Suppressor macrophage treated with lipopolysaccharide for 4 hours (primary cell): ENCODE data around the gene PHTF2.

ENCODE experiments used
- DNase-seq: peaks from one replicate; pipeline ENCODE4 v3.0.0-alpha.2; 2020

Gene PHTF2

DNA sequence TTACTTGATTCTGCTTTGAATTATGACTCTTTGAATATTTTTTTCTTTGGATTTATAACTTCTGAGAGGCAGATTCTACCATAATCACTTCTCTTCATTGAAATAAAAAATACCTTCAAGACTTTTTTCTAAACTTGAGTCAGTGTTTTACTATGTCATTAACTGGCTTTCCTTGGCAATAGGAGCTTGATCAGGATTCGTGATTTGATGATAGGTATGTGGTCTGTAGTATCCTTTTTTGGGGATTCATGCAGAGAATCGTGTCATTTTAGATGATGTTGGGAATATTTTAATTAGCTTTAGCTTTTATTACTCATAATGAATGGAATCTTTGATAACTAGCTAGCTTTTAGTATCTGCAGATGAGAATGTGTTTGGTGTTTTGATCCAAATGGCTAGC is 83.3 kb downstream of the PHTF2 start:
- DNase-seq, result no peak

DNA sequence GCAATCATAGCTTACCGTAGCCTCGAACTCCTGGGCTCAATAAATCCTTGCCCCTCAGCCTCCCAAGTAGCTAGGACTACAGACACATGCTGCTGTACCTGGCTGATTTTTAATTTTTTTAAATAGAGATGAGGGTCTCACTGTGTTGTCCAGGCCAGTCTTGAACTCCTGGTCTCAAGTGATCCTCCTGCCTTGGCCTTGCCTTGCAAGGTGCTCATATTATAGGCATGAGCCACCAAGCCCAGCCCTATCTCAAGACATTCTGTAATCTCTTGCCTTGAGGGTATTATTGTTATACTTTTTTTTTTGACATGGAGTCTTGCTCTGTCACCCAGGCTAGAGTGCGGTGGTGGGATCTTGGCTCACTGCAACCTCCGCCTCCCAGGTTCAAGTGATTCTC is 86.6 kb downstream of the PHTF2 start:
- DNase-seq, result no peak

DNA sequence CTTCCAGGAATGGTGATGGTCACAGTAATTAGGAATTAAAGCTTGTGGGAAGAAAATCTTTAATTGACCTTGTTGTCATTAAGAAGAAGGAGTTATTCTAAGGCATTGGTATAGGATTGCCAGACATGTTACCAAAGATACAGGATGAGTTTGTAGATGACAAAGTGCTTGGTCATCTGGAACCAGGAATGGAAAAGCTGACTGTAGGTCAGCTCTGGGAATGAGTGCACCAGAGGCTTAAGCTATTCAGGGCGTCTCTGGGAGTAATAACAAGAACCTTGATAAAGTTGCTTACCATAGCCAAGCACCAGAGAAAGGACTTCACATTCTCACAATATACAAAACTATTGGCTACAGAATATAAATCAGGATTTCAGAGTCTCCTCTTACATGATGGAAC is 89.0 kb downstream of the PHTF2 start:
- no peak for DNase-seq

DNA sequence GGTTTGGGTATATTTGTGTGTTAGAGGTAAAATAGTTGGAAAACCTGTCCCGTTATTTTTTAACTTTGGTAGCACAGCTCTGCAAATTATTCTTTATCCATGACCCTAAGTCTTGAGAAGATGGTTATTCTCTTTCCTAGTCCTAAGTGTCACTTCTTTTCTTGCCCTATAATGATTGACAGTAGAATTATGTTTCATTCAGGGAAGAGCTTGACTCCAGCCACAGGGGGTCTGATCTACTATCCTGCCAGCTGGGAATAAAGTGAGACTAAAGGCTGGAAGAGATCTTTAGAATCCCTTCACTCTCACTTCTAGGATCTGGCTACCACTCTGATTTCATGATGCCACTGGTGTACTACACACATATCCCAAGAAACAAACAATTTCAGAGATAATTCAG is 90.4 kb downstream of the PHTF2 start:
- no peak for DNase-seq

DNA sequence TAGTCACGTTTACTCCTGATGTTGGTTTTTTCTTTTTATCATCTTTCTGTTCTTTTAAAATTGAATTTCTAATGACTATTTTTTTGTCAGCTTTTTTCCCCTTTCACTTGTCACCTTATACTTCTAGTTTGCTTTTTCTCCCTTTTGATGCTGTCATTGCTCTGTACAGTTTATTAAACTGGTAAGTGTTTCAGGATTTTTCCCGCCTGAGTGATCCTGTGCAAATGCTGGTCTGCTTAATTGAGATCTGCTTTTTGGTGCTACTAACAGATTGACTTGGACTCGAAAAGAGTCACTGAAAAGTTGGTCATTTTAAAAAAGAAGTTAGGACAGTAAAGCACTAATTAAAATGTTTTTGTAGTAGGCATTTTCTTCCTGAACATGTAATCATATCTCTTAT is 95.2 kb downstream of the PHTF2 start:
- DNase-seq, result no peak

DNA sequence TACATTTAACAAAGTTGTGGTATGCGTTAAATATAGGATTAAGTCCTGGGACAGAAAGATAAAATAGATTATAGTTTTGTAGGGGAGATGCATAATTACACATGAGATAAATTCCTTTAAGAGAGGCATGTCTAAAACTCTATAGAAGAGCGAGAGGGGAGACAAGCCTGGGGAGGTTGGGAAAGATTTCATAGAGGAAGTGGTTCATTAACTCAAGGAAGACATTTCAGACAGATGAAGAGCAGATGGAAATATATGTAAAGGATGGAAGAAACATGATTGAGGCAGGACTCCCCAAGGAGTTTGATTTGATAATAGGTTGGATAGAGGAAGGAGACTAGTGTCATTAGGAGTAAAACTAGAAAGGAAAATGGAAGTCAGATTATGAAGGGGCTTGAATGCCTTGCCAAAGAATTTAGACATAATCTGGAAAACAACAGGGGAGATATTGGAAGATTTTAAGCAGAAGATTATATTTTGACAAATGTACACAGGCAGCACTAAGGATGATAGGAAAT is 96.1 kb downstream of the PHTF2 start:
- DNase-seq, result no peak

DNA sequence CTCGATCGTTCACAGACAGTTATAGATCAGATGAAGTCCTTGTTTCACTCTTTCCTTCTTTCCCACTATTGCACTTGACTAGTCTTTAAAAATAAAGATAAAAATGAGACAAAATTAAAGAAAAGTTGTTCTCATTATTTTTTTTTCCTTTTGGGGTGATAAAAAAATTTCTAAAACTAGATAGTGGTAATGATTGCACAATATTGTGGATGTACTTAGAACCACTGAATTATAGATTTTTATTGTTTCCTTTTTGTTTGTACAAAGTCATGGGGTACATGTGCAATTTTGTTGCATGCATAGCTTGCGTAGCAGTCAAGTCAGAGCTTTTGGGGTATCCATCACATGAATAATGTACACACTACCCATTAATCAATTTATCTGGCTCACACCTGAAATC is 97.3 kb downstream of the PHTF2 start:
- no peak for DNase-seq

DNA sequence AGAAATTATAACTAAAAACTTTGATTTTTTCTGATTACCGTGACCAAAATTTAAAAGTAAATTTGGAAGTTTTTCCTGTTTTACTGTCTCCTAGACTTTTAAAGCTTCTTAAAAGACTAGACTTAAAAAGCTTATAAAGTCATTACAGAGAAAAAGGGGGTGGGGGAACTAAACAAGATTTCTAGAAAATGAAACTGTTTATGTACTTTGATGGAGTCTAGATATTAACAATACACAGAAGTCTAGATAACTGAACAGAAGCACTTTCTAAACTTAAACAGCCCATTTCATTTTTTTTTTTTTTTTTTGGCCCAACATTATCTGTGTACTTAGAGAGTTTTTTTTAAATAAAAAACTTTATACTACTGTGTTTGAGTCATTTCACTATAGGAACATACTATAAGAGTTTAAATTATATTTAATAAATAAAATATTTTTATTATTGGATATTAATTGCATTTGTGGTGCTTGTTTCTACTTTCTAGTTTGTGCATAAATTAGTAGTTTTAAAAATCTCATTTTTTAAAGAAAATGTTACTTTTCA is 98.5 kb downstream of the PHTF2 start:
- DNase-seq, result no peak

DNA sequence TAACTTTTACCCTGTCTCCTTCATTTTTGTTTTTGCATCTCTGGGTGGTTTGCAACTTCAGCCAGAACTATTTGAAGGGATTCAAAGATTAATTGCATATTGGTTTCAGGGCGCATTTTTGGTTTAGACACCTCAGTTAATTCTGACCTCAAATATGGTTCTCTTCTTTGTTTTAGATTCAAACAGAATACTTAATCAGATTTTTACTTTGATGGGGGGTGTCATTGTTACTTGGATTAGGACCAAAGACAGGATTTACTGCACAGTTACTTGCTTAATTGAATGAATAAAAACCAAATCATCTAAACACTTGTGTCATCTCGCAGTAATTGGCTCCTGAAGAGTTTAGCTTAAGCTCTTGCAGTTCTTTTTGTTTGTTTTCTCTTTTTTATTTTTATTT is 100.9 kb downstream of the PHTF2 start:
- no peak for DNase-seq

DNA sequence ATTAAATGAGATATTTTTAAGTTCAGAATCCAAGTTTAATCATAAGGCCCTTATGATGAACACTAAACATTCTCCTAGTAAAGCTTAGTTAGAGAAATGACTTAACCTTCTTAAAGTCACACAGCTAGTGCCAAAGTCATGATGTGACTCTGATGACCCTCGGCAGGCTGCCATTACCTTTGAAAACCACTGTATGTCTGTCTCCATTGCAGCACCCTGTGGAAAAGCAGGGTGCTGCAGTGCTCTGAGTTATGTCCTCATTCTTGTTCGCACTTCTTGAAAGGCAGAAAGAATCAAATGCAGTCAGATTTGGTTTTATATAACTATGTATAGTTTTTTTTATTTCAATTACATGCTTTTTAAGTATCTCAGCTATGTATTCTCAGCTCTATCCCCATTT is 105.0 kb downstream of the PHTF2 start:
- DNase-seq, result peak; percentile 20

DNA sequence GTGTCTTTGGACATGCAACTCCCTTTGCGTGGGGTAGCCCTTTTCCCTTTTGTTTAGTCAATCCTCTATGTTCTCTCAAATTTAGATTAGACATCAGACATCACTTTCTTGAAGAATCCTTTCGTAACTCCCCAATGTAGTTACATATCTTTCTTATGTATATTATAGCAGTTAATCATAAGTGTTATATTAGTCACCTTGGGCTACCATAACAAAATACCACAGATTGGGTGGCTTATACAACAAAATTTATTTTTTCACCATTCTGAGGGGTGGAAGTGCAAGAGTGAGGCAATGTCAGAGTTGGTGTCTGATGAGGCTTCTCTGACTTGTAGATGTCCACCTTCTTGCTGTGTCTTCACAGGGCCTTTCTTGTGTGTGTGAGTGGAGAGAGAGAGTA is 105.7 kb downstream of the PHTF2 start:
- peak; percentile 6 for DNase-seq

DNA sequence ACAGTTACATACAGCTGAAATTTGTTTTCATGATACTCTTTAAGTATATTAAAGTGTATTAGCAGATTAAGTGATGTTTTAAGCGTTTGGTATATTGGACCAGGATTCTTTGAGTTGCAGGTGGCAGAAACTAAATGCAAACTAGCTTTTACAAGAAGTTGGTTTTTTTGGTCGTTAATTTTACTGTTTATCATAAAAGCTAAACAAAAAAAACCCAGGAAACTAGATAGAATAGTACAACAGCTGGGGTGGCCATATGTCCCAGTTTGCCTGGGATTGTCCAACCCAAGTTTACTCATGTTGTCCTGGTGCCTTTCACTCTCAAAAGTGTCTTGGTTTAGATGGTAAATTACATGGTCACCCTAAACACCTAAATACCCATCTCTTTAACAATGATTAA is 108.7 kb downstream of the PHTF2 start:
- DNase-seq, result no peak

DNA sequence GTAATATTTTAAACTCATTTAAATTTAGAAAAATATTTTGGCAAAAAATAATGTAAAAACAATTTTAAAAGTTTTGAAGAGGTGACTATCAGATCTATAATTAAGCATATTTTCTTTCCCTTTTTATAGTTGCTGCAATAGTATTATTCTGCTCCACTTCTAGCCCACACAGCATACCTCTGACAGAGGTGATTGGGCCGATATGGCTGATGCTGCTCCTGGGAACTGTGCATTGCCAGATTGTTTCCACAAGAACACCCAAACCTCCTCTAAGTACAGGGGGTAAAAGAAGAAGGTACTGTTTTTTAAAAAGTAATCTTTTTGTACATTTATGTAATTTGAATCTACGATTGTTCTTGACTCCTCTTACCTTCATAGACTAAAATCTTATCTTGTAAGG is 110.1 kb downstream of the PHTF2 start:
- DNase-seq, result no peak

DNA sequence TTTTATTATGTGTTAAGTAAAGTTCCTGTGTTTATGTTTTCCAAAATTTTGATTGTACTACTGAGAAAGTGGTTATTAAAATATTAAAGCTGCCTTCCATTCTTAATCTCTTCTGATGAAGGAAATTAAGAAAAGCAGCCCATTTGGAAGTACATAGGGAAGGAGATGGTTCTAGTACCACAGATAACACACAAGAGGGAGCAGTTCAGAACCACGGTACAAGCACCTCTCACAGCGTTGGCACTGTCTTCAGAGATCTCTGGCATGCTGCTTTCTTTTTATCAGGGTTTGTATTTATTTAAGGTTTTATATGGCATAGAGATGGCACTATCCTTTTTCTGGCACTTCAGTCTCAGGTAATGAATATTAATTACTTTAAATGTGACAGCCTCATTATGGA is 111.6 kb downstream of the PHTF2 start:
- DNase-seq, result no peak

DNA sequence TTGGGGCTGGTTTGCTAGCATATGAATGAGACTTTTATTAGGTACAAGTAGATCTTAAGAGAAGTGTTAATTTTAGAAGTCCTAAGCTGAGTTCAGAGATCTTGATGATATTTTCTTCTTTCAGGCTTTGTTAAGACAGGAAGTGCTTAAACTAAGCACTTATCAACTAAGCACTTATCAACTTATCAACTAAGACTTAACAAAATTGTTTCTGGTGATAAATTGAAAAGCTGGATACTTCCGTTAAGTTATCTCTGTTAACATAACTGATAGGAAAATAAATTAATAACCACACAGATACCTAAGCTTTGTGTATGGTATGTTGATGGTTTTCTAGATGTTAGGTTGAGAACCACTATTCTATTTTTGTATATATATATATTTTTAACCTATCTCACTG is 113.7 kb downstream of the PHTF2 start:
- DNase-seq, result no peak

DNA sequence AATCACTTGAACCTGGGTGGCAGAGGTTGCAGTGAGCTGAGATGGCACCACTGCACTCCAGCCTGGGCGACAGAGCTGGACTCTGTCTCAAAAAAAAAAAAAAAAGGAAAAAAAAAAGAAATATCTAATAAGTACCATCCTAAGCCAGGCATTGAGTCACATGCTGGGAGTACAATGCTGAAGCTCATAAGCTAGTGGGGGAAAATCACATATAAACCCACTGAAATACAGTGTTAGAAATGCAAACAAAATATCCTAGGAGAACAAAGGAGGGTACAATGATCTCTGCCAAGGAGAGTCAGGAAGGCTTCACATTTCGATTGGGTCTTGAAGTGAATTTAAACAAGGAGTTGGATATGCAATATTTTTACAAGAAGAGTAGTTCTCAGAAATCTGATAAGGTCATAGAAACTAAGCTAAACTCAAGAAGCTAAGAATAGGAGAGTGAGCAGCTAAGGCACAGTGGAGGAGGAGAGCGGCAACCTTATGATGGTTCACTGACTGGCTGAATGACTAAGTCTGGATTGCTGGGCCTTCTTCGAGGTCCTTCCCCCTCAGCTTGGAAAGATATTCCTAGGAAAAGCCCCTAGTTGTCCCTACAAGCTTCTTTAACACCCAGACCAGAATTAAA is 115.5 kb downstream of the PHTF2 start:
- DNase-seq, result no peak

DNA sequence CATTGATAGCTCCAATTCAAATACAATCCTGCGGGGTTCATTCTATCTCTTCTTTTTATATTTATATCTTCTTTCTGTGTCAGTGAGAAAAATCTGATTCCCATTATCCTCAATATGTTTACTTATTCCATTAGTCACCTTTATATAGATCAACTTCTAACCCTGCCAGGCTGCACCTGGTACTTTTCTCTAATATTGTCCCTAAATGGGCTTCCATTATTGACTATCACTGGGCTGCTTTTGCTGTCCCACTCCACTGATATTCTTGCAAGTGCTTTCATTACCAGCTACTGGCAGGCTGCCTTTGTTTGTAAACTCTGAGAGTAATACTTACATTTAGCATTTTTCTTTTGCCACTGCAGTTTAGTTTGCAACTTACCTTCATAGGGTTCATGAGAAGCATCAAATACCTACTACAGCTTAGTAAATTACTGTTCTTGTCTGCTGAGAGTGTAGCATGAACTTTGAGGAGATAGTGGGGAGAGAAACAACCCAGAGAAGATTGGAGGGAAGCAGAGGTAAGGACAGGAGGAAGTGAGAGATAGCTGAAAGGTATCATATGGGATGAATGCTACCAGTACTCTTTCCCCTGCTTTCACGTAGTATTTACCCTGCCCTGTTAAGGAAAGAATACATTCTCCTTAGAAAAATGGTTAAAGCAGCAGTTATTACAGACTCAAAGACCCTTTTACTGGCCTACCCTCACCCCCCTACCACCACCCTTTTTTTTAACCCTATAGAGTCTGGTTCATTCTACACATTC is 119.1 kb downstream of the PHTF2 start:
- DNase-seq, result no peak

DNA sequence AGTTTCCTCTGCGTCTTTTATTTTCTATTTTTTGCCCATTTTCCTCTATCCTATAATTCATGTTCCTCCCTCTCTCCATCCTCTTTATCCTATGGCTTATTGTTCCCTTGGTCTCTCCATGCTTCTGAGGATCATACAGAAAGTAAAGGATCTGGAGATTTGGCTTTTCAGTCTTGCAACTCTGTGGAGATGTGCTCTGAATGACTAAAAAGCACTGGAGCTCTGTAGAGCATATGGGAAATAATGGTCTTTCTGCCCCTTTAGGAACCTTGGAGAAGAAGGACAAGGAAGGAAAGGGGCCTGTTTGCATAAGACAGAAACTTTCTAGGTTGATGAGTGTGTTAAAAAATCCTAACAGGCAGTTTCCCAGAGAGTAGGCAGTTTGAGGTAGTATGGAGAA is 120.1 kb downstream of the PHTF2 start:
- DNase-seq, result no peak

DNA sequence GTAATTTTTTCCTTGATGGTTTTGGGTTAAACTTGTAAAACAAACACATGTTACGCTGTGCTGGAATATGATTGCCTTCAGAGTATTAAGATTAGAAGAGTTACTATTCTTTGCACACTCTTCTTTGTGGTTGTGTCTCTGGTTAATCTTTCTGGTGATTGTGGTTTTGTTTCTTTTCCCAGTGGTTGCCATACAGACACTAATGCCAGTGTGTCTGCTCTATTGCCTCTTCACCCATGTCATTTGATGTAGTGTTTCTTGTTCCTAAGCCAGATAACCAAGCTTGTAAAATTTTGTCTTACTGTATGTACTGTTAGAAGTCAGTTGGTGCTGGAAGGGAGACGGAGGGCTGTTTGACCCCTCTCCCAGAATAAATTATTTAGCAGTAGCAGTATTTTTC is 124.8 kb downstream of the PHTF2 start:
- no peak for DNase-seq

DNA sequence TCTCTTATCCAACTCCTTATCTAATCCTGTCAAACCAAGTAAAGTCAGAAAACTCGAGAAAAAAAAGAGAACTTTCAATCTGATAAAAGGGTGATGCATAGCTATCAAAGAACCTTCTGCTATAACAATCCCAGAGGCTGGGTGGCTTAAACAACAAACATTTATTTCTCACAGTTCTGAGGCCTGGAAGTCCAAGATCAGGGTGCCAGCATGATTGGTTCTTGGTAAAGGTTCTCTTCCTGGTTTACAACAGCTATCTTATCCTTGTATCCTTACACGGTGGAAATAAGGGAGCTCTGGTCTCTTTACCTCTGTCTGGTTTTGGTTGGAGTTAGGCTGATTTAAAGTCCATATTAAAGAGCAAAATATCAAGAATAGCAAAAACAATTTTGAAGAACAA is 131.9 kb downstream of the PHTF2 start:
- no peak for DNase-seq

DNA sequence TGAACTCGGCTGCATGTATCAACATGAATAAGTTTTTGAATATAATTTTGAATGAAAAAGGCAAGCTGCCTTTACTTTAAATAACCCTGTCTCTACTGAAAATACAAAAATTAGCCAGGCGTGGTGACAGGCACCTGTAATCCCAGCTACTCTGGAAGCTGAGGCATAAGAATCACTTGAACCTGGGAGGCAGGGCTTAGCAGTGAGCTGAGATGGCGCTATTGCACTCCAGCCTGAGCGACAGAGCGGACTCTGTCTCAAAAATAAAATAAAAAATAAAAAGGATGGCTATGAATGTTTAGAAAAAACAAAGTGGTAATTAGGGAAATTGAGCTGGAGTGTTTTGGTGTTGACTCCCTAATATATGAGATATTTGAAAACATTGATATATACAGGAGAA is 133.3 kb downstream of the PHTF2 start:
- no peak for DNase-seq

DNA sequence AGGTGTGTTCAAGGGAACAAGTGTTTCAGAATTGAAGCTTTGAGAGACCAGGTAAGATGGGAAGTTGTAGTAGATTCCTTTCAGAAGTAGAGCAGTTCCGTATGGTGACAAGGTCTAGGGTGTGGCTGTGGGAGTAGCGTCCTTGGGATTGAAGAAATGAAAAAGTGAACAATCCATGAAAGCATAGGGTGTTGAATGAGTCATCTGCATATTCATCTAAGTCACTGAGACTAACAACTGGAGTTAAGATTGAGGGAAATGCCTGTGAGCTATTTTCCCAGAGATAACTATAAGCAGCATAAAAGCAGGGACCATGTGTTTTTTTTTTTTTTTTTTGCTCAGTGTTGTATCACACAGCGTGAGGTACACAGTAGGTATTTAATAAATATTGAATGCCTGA is 134.8 kb downstream of the PHTF2 start:
- peak; percentile 60 for DNase-seq

DNA sequence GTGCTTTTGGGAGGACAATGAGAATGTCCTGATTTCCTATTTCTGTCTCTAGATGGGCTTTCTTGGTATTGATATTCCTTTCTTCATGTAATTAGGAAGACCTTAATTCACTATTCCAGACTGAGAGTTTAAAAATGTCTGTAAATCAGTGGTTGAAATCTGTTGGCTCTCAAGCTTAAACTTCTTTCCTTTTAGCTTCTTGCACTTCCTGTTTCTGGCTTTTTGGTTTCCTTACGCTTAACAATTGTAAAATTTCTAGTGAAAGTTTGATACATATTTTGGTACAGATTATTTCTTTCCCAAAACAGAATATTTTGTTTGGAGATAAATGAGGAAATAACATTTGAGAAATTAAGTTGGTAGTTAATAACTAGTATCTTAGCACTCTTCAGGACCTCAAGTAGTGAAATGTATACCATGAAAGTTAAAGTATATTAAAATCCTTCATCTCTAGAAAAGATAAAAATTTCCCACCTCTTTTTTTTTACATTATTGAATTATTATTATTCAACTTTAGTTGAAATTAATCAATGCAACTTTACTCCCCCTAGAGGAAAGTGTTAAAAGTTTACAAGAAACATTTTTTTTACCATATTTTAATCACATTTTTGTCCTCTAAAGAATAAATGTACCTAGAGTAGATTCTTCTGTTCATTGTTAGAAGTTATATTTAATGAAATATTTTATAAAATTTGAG is 137.2 kb downstream of the PHTF2 start:
- DNase-seq, result peak; percentile 32

DNA sequence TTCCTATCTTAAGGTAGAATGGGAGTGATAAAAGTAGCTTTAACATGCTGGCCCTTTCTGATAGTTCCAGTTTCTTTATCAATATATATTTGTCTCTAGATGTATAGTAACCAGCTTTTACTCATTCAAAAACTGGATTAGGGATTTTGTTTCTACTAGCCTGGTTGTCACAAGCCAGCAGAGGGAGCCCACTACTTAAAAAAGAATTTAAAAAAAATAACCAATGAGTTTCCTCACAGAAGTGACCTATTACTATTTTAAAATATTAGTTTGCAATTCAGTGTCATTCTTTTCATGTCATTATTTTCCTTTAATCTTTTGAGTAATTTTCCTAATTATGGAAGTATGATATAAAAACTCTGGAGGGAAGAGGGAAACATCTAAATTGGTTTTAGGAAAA is 142.1 kb downstream of the PHTF2 start:
- DNase-seq, result peak; percentile 52
